Measurements from ENCODE around the gene TTC1.

Gene TTC1

DNA sequence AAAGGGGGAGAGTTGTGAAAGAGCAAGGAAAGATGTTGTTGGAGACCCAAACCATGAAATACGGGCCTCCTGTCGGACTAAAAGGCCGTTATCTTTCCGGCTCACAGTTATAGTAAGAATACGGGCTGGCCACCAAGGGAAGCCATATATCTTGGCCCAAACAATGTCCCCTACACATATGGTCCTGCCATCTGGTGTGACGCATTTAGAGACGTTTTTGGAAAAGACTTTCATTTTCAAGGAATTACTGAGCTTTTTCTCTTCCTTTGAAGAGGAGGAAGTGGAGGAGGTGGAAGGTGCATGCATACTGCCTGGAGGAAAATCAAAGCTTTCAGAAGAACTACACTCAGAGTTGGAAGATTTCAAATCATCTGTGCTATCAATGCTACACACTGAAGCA, 83.6 kb downstream of the TTC1 start:
- no peak for DNase-seq

DNA sequence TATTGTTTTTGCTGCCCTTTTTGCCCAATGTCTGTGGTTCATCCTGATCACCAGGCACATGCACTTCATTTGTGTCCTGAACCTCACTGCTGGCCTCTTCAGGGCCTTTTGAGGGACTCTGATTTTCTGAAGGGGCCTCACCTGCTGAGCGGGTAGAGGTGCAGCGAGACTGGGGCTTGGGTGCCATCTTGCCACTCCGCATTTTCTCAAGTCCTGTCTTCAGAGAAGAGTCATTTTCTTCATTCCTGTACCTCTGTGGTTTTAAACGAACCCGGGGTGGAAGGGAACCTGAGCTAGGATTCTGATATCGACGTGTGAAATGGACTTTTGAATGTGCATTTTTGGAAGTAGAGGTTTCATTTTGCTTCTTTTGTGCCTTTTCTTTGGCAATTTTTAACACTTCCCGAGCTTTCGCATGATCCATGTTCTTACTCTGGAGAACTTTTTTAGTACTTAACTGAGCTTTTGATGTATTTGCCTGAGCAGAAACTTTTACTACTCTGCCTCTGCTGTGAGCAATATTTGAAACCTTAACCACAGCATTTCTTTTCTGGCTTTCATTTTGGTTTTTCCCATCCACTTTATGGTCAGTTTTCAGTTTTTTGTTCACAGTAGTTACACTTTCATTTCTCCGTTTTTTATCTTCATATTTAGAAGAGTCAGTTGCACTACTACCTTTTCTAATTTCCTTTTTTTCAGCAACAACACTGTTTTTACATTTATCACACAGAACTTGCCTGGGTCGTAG, 84.2 kb downstream of the TTC1 start:
- DNase-seq, result no peak

DNA sequence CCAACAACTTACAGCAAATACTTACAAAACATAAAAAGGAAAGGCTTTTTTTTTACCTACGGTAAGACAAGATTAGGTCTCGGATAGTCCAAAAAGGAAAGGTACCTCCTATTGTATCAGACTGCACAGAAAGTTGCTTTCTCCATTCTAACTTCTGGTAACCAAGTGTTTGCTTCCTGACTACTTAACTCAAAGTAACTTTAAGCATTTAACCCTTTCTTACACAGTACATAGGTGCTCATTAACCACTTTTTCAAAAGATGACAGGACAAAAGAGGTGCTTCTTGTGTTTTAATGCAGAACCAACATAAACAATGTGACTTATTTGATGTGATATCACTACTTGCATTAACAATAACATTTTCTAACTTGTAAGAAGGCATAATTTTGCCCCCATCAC, 87.2 kb downstream of the TTC1 start:
- DNase-seq, result no peak

DNA sequence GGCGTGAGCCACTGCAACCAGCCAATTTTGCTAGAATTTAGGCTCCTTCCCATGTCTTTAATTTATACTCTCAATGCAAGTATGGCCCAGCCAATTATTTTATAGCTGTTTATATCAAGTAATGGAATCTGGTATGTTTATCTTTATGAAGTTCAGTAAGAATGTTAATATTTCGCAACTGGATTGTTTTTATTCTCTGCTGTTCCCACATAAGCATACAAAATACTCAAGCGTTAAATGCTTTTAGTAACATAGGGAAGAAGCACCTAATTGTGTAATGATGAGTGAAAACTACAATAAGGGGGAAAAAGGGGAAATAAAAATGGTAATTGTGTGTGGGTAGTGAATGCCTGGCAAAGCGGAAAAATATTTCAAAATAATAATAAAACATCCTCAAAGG, 89.1 kb downstream of the TTC1 start:
- DNase-seq, result no peak

DNA sequence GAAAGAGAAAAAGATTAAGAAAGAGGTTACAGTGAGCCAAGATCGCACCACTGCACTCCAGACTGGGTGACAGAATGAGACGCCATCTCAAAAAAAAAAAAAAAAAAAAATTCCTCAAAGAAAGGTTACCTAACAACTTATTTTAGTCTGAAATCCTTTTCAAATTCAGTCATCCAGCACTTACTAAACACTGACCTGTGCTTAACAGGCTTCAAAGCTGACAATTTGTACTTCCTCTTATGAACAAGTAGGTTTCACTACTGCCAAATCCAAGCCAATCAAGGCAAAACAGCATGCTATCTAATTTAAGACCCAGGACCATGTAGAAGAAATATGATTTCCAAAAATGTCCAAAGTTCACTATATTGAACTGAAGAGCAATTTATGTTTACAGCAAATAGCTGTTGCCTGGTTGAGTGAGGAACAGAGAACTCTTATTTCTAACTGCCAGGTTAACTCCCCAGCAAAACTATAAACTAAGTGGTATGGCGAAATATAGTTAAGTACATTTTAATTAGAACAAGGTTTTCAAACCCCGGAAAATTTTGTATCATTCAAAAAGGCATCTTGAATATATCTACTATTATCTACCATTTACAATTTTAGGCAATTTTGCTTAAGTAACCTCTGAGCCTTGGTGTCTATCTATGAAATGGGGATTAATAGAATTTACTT, 96.9 kb downstream of the TTC1 start:
- no peak for DNase-seq

DNA sequence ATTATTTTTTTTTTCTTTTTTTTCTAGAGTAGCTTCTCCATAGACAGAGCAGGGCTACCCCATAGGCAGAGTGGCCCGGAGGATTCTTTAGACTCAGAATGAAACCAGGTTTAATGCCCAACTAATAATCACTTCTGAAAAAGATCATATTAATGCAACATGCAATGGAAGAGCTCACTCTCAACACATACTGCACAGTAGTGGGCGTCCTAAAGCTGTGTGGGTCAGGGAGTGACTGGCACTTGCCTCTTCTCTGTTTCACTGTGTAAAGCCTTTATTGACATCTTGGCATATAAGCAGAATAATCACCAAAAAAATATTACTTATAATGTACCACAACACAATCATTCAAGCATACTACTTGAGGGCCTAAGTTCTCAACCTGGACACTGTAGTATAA, 99.2 kb downstream of the TTC1 start:
- no peak for DNase-seq

All from activated effector memory CD4-positive, alpha-beta T cell treated with Interleukin-2 at 50 U/mL for 16 hours (primary cell).